HG03575 (cell line): ENCODE measurements around the gene ZMYND8.
"Not testable (repeated sequence)": the region's sequence is repeated elsewhere in the genome, so short reads cannot be mapped to it uniquely, and the experiment has no call there.

Experiments used
- ATAC-seq: cut with Tn5 transposase; IDR thresholded peaks from one replicate; pipeline ENCODE4 v1.9.1; 2021; ENCODE audit not compliant: unreplicated experiment, insufficient number of reproducible peaks, low FRiP score; ENCODE audit errors: extremely low read depth

The ZMYND8 gene

DNA sequence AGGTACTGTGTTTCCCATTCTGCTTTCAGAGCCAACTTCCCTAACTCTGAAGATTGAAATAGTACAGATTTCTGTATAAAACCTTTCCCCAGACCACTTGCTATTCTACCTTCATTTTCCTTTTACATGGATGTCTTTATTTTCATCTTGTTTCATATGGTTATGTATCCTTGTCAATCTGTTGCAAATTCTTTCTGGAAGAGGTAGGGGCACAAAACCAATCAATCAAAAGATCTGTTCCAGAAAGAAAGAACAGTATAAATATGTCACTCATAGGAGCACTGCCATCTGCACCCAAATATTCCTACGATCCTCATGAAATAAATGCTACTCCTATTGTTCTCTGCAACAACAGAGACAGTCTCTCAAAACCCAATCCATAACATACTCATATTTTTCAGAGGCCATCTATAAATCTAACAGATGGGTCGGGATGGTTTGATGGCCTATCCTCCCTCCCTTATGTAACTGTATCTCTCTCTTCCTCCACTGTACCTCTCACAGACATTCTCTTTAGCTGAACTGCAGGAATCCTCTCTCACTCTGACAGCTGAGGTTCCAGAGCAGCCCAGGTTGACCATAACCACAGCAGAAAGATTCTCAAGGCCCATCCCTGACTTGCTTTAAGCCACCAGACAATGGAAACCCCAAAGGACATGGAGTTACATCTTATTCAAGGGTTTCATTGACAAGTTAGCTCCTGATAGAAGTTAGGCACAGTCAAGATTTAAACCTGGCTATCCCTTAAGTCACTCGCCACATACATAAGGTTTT is 112.8 kb downstream of the ZMYND8 start:
- ATAC-seq: no peak

- ATAC-seq: no peak
Measured at GRCh38 chr20:47243003-47243402, 113.5 kb downstream of the ZMYND8 start.

- no peak for ATAC-seq
Measured at GRCh38 chr20:47241345-47241781, 115.1 kb downstream of the ZMYND8 start.

GRCh38 chr20:47240096-47240495 is 116.4 kb downstream of the ZMYND8 start:
- ATAC-seq: not testable (repeated sequence)

DNA sequence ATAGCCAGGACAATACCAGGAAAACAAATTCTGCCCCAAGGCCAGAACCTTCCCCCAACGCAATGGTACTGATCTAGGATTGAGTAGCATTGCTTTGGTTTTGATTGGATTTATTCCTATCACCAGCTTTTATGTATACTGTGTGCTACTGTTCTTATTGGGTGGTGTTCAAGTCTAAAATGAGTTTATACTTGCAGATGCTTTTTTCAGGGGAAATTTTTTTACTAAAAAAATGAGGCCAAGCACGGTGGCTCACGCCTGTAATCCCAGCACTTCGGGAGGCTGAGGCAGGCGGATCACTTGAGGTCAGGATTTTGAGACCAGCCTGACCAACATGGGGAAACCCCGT is 116.8 kb downstream of the ZMYND8 start:
- no peak for ATAC-seq

DNA sequence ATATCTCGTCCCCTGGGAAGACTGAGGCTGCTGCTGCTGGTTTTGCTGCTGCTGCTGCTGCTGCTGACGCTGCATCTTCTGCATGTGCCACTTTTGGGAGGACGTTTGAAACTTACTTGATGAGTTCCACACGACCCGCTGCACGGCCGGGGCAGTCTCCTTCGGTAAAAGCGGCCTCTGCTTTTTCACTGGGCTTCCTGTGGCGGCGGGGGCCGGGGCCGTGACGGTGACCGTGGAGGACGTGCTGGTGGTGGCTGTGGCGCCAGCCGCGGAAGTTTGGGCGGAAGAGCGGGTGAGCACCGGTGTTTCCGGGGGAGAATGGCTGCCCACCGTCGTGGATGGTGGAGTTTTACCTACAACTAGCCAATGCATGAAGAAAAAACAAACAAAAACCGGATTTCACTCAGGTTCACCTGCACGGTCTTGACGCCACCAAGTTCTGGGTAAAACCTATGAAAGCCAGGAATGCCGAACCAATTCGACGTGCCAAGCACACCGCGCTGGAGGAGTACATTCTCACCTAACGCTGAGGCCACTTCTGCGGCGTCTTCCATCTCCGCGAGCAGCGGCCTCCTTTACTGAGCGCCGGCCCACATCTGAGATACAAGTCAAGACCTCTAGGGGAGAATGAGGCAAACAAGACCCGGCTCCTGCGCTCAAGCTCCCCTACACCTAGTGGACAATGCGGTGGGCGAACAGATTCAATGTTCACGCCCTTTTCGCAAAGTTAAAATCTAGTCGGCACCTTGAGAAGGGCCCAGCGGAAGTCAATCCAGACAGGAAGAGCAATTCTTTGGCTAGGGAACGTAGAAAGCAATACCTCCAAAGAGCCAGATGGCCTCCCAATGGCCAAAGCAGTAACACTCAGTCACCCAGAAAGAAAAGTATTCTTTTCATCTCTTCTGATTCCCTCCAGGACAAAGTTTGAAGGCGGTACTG is 117.5 kb downstream of the ZMYND8 start:
- no peak for ATAC-seq

GRCh38 chr20:47237715-47238114 is 118.8 kb downstream of the ZMYND8 start:
- ATAC-seq: no peak

GRCh38 chr20:47236639-47236900 is 119.9 kb downstream of the ZMYND8 start:
- ATAC-seq: no peak

- no peak for ATAC-seq
Measured at GRCh38 chr20:47235853-47236638, 120.5 kb downstream of the ZMYND8 start.

DNA sequence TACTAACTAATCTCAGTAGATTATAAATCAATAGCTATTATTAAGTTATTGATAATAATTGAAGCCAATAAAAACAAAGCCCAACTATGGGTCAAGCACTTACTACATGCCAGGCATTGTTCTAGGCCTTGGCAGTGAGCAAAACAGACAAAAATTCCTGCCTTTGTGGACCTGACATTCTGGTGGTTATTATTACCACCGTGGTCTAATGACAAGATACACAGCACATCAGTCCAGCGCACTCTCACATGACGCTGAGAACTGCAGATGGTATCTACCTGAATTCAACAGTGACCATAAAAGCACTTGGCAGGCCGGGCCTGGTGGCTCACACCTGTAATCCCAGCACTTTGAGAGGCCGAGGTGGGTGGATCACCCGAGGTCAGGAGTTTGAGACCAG is 121.4 kb downstream of the ZMYND8 start:
- no peak for ATAC-seq

- ATAC-seq: no peak
Measured at GRCh38 chr20:47233333-47234188, 122.9 kb downstream of the ZMYND8 start.

DNA sequence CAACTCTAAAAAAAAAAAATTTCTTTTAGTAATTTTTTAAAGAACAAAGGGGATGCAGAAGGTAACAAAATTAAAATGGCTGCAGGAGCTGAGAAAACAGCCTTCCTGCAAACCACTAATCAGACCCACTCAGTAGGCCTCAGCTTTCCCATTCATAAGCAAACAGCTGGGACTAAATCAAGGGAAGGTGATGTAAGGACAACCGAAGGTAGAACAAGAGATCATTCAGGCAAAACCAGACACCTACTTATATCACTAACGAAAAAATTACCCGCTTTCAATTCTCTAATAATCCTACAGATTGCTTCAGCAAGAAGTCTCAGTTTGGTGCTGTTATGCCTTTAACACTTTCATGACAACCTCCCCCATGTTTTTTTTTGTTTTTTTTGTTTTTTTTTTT is 124.0 kb downstream of the ZMYND8 start:
- no peak for ATAC-seq

DNA sequence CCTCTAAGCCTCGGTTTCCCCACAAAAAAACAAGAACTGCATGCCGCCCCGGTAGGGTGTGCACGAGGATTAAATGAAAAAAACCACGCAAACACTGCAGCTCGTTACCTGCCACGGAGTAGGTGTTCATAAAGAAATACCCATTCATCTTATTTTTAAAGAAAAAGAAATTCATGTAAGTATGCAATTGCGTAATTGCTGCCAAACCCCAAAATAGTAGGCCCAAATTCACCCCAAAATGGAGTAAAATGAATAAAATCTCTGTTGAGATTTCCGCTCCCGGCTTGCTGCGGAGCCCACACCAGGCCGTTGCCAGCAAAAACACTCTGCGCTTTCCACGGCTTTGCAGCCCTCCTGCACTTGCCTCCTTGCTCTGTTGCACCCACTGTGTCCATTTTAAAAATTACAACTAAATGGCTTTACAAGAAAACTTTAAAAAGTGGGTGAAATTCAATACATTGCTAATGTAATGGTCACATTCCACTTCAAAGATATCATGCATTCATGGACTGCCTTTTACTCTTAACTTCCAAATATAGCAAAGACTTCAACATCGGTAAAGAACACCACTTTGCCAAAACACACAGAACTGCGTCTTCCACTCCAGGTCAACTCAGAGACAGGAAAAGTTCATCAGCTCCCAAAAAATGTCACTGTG is 125.0 kb downstream of the ZMYND8 start:
- ATAC-seq: no peak

DNA sequence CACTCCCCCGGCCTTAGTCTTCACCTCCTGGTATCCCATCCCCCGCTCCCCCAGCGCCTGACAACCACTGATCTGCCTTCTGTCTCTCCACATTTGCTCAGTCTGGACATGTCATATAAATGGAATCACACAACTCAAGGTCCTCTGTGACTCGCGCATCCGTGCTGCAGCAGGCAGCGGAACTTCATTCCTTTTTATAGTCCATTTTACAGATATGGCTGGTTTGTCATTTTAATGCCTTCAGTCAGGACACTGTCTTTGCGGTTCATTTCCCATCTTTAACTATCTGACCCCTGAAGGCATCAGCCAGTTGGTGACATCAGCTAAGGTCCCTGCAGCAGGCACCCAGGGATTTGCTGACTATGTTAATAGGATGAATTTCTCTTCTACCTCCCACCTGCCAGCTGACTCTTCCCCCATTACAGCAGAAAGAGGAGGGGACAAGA is 125.7 kb downstream of the ZMYND8 start:
- ATAC-seq: no peak

GRCh38 chr20:47228654-47229053 is 127.8 kb downstream of the ZMYND8 start:
- no peak for ATAC-seq

DNA sequence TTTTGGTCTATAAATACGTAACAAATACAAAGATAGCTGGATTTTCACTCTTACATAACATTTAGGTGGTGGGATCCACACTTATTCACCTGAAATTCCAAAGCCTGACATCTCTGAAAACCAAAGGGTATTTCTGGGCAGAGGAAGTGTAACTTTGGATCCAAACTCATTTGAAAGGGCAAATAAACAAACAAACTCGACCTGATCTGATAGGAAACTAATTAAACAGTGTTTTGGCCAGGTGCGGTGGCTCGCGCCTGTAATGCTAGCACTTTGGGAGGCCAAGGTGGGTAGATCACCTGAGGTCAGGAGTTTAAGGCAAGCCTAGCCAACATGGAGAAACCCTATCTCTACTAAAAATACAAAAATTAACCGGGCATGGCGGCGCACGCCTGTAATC is 128.9 kb downstream of the ZMYND8 start:
- ATAC-seq: no peak

GRCh38 chr20:47227119-47227518 is 129.4 kb downstream of the ZMYND8 start:
- no peak for ATAC-seq

GRCh38 chr20:47225458-47225857 is 131.0 kb downstream of the ZMYND8 start:
- ATAC-seq: no peak
